Neural crest cell (in vitro differentiated cells): Measurements from ENCODE around the gene CD37. TPM values are rescaled to one million over a fixed set of nuclear protein-coding genes. Genes with fewer than 3 reads are reported as not detected.
"Not testable (repeated sequence)": the region's sequence is repeated elsewhere in the genome, so short reads cannot be mapped to it uniquely, and the experiment has no call there.

Experiments
- DNase-seq: peaks from one replicate; pipeline ENCODE4 v3.0.0; 2021; ENCODE audit warnings: low read depth, mixed read lengths, low spot score
- H3K27ac Mint-ChIP-seq: one replicate; pipeline ENCODE4 v1.8.0; 2021; ENCODE audit warnings: mild to moderate bottlenecking, mixed read lengths; ENCODE audit not compliant: unreplicated experiment
- H3K27me3 Mint-ChIP-seq: 2 replicates; pipeline ENCODE4 v1.8.0; 2021; ENCODE audit warnings: low read depth, mild to moderate bottlenecking, mixed read lengths
- H3K36me3 Mint-ChIP-seq: 2 replicates; pipeline ENCODE4 v1.8.0; 2021; ENCODE audit warnings: low read depth, mild to moderate bottlenecking, mixed read lengths
- H3K4me1 Mint-ChIP-seq: 2 replicates; pipeline ENCODE4 v1.8.0; 2021; ENCODE audit warnings: mixed read lengths
- H3K4me3 Mint-ChIP-seq: one replicate; pipeline ENCODE4 v1.8.0; 2021; ENCODE audit warnings: mild to moderate bottlenecking, mixed read lengths
- H3K9me3 Mint-ChIP-seq: 2 replicates; pipeline ENCODE4 v1.8.0; 2021; ENCODE audit warnings: mixed read lengths
- total RNA-seq: library from RNA; stranded (reverse); gene quantifications from 2 replicates; pipeline ENCODE4 v1.2.1, GENCODE V29; 2021
- TF ChIP-seq, protein P1 (sequence below): fragments of 200-600 bp; sonication (generic); conservative IDR thresholded peaks from 2 replicates; pipeline ENCODE4 v1.5.0; 2021; ENCODE audit warnings: antibody characterized with exemption, mild to moderate bottlenecking

The CD37 gene
- total RNA-seq, 1 donor from 2014 or later, result not detected

DNA sequence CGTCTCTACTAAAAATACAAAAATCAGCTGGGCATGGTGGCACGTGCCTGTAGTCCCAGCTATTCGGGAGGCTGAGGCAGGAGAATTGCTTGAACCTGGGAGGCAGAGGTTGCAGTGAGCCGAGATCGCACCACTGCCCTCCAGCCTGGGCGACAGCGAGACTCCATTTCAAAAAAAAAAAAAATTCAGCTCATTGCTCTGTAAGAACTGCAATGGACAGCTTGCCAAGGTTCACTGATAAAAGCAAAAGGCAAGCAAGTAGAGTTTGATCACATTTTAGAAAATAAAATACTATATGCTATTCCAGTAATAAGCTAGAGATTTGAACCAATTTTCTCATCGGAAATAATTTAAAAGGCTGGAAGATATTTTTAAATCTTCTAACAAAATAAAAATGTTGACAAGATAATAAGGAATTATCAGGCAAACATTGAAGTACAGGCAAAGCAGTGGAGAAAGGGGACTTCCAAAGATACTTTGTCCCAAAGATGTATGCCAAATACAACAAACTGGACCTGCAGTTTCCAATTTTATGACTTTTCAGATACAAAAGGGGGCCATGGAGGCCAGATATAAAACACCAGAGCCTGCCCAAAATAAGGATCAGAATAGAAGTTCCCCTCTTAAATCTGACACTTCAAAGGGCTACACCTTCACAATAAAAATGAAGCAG lies 39.9 kb upstream of the CD37 start:
- no peak overlapping the region for H3K4me3 Mint-ChIP-seq
- DNase-seq, result no peak
- TF ChIP-seq, protein P1, sequence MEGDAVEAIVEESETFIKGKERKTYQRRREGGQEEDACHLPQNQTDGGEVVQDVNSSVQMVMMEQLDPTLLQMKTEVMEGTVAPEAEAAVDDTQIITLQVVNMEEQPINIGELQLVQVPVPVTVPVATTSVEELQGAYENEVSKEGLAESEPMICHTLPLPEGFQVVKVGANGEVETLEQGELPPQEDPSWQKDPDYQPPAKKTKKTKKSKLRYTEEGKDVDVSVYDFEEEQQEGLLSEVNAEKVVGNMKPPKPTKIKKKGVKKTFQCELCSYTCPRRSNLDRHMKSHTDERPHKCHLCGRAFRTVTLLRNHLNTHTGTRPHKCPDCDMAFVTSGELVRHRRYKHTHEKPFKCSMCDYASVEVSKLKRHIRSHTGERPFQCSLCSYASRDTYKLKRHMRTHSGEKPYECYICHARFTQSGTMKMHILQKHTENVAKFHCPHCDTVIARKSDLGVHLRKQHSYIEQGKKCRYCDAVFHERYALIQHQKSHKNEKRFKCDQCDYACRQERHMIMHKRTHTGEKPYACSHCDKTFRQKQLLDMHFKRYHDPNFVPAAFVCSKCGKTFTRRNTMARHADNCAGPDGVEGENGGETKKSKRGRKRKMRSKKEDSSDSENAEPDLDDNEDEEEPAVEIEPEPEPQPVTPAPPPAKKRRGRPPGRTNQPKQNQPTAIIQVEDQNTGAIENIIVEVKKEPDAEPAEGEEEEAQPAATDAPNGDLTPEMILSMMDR, result no peak
- no peaks in the 10 kb centered on the region for H3K9me3 Mint-ChIP-seq
- no peaks in the 10 kb centered on the region for H3K4me1 Mint-ChIP-seq
- H3K27ac Mint-ChIP-seq, result no peak overlapping the region
- H3K36me3 Mint-ChIP-seq, result no peaks in the 10 kb centered on the region
- H3K27me3 Mint-ChIP-seq, result no peaks in the 10 kb centered on the region

DNA sequence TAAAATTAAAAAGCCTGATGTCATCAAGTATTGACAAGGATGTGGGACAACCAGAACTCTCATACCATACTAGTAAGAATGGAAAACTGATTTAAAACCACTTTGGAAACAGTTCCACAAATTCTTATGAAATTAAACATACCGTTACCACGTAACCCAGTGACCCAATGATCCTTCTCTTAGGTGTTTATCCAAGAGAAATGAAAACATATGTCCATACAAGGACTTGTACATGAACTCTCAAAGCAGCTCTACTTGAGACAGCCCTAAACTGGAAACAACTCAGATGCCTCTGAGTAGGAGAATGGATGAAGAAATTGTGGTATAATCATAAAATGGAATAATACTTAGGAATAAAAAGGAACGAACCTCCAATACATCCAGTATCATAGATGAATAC lies 37.8 kb upstream of the CD37 start:
- Mint-ChIP-seq H3K9me3 (no peaks in the 10 kb centered on the region), H3K4me1 (no peaks in the 10 kb centered on the region), H3K27ac (no peak overlapping the region), H3K36me3 (no peaks in the 10 kb centered on the region), H3K27me3 (no peaks in the 10 kb centered on the region), H3K4me3 (no peak overlapping the region)
- no peak for DNase-seq
- TF ChIP-seq, protein P1, result no peak

- not testable (repeated sequence) for DNase-seq, H3K27me3 Mint-ChIP-seq, H3K27ac Mint-ChIP-seq, H3K4me3 Mint-ChIP-seq, H3K4me1 Mint-ChIP-seq, H3K36me3 Mint-ChIP-seq, H3K9me3 Mint-ChIP-seq
Observed at GRCh38 chr19:49298653-49299052, 36.6 kb upstream of the CD37 start.

- DNase-seq, result peak; percentile 79
- Mint-ChIP-seq H3K4me1 (no peaks in the 10 kb centered on the region), H3K36me3 (peaks cover 15% of the 10 kb centered on the region), H3K27me3 (no peaks in the 10 kb centered on the region), H3K4me3 (no peak overlapping the region), H3K9me3 (no peaks in the 10 kb centered on the region), H3K27ac (no peak overlapping the region)
- TF ChIP-seq, protein P1, result peak; percentile 85
Observed at GRCh38 chr19:49301165-49301865, 33.9 kb upstream of the CD37 start.

GRCh38 chr19:49301866-49302252 lies 33.3 kb upstream of the CD37 start:
- TF ChIP-seq, protein P1, result no peak
- no peaks in the 10 kb centered on the region for H3K4me1 Mint-ChIP-seq
- no peak overlapping the region for H3K4me3 Mint-ChIP-seq
- H3K27ac Mint-ChIP-seq, result peak overlapping the region; percentile 53
- H3K36me3 Mint-ChIP-seq, result peaks cover 15% of the 10 kb centered on the region
- no peaks in the 10 kb centered on the region for H3K9me3 Mint-ChIP-seq
- H3K27me3 Mint-ChIP-seq, result no peaks in the 10 kb centered on the region
- DNase-seq, result no peak

DNA sequence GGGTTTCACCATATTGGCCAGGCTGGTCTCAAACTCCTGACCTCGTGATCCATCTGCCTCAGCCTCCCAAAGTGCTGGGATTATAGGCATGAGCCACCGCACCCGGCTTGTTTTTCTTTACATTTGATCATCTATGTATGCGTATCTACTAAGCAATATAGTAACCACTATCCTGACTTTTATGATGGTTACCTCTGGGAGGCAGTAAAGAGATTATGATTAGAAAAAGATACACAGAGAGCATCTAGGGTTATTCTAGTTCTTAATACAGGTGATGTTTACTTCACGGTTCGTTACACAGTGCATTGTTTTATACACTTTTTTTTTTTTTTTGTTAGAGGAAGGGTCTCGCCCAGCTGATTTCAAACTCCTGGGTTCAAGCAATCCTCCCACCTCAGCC lies 28.5 kb upstream of the CD37 start:
- not testable (repeated sequence) for DNase-seq, H3K9me3 Mint-ChIP-seq, H3K27ac Mint-ChIP-seq, H3K27me3 Mint-ChIP-seq, H3K4me1 Mint-ChIP-seq, H3K4me3 Mint-ChIP-seq
- H3K36me3 Mint-ChIP-seq, result peaks cover 41% of the 10 kb centered on the region
